ENCODE results near the gene FRA10AC1. TPM values are rescaled to one million over a fixed set of nuclear protein-coding genes. Genes with fewer than 3 reads are reported as not detected.

FRA10AC1 gene
- total and polyA plus RNA-seq, 3 donors from 2014 or later, result 14.8 to 46.9 (median 30.5) TPM

- TF ChIP-seq CTCF (IDR thresholded peaks at IDR 0.05) (no peak), POLR2A (IDR thresholded peaks at IDR 0.05) (no peak)
- intact Hi-C loops (cut with DNase I; ENCODE audit: low total_unique reads), result no loop called here
- no peaks in the 10 kb centered on the region for H3K9me3 ChIP-seq
- no peaks in the 10 kb centered on the region for H3K27me3 ChIP-seq
- no peak overlapping the region for H3K27ac ChIP-seq
- no peak overlapping the region for H3K4me3 ChIP-seq
- H3K4me1 ChIP-seq, result no peaks in the 10 kb centered on the region
- no peaks in the 10 kb centered on the region for H3K36me3 ChIP-seq (ENCODE audit: low read depth, missing control alignments)
- WGBS, 2 donors, result 77 to 81% methylated on average over 4 of the region's 4 CpGs
- no peak for DNase-seq
Observed at GRCh38 chr10:93628858-93629257, 73.5 kb downstream of the FRA10AC1 start.

- no peak overlapping the region for H3K27ac ChIP-seq
- no peaks in the 10 kb centered on the region for H3K9me3 ChIP-seq
- H3K36me3 ChIP-seq (ENCODE audit: low read depth, missing control alignments), result no peaks in the 10 kb centered on the region
- no peak for DNase-seq
- H3K4me1 ChIP-seq, result no peaks in the 10 kb centered on the region
- intact Hi-C loops (cut with DNase I; ENCODE audit: low total_unique reads), result no loop called here
- H3K27me3 ChIP-seq, result no peaks in the 10 kb centered on the region
- 97 to 100% methylated on average over 1 of the region's 1 CpG for WGBS, 2 donors
- H3K4me3 ChIP-seq, result no peak overlapping the region
- no peak for TF ChIP-seq POLR2A (IDR thresholded peaks at IDR 0.05)
- no peak for TF ChIP-seq CTCF (IDR thresholded peaks at IDR 0.05)
Observed at GRCh38 chr10:93622942-93623341, 79.5 kb downstream of the FRA10AC1 start.

GRCh38 chr10:93620925-93621324, 81.5 kb downstream of the FRA10AC1 start:
- Histone ChIP-seq H3K36me3 (ENCODE audit: low read depth, missing control alignments) (no peaks in the 10 kb centered on the region), H3K27ac (no peak overlapping the region), H3K4me3 (no peak overlapping the region), H3K4me1 (no peaks in the 10 kb centered on the region), H3K9me3 (no peaks in the 10 kb centered on the region), H3K27me3 (no peaks in the 10 kb centered on the region)
- WGBS, 2 donors, result 73 to 86% methylated on average over 7 of the region's 7 CpGs
- intact Hi-C loops (cut with DNase I; ENCODE audit: low total_unique reads), result no loop called here
- DNase-seq, result no peak
- TF ChIP-seq CTCF (IDR thresholded peaks at IDR 0.05), result no peak
- TF ChIP-seq POLR2A (IDR thresholded peaks at IDR 0.05), result no peak

Other genes starting within 250 kb of the FRA10AC1 start
- 10 to 100 TPM in 1 of 2 donors, 1 to 10 TPM in 1; 9.4 to 12.3 TPM for gene MYOF, start 220.3 kb downstream of the FRA10AC1 start, total RNA-seq
- gene MYOF, start 220.3 kb downstream of the FRA10AC1 start, polyA plus RNA-seq (ENCODE audit: insufficient read depth, low read depth, low replicate concordance), result 21.4 TPM
- gene CEP55, start 206.0 kb downstream of the FRA10AC1 start, total RNA-seq, result 10 to 100 TPM; 14.1 to 15.5 TPM
- 28.1 TPM for gene CEP55, start 206.0 kb downstream of the FRA10AC1 start, polyA plus RNA-seq (ENCODE audit: insufficient read depth, low read depth, low replicate concordance)
- gene FFAR4, start 135.9 kb downstream of the FRA10AC1 start, total RNA-seq, result under 1 TPM; 0.12 to 0.55 TPM
- 1.3 TPM for gene FFAR4, start 135.9 kb downstream of the FRA10AC1 start, polyA plus RNA-seq (ENCODE audit: insufficient read depth, low read depth, low replicate concordance)
- 1 to 10 TPM; 6.8 to 7.1 TPM for gene RBP4, start 101.4 kb downstream of the FRA10AC1 start, total RNA-seq
- gene RBP4, start 101.4 kb downstream of the FRA10AC1 start, polyA plus RNA-seq (ENCODE audit: insufficient read depth, low read depth, low replicate concordance), result 7.8 TPM
- not detected for gene PDE6C, start 90.1 kb downstream of the FRA10AC1 start, total RNA-seq
- gene PDE6C, start 90.1 kb downstream of the FRA10AC1 start, polyA plus RNA-seq (ENCODE audit: insufficient read depth, low read depth, low replicate concordance), result 0.09 TPM
- gene LGI1, start 55.3 kb upstream of the FRA10AC1 start, total RNA-seq, result 1 to 10 TPM in 1 of 2 donors, under 1 TPM in 1; 0.56 to 1.0 TPM
- gene LGI1, start 55.3 kb upstream of the FRA10AC1 start, polyA plus RNA-seq (ENCODE audit: insufficient read depth, low read depth, low replicate concordance), result 2.1 TPM
- gene SLC35G1, start 191.4 kb upstream of the FRA10AC1 start, total RNA-seq, result 1 to 10 TPM; 8.8 to 9.8 TPM
- gene SLC35G1, start 191.4 kb upstream of the FRA10AC1 start, polyA plus RNA-seq (ENCODE audit: insufficient read depth, low read depth, low replicate concordance), result 13.9 TPM

Measured in testis (tissue), 3 donors.